HEK293T (cell line): ENCODE data around the gene FARP1.

Source experiments
- FOXA1 ChIP-seq: fragments of 450-650 bp; IDR thresholded peaks from 2 replicates; pipeline ENCODE4 v1.6.1; 2016; ENCODE audit warnings: mild to moderate bottlenecking
- LEF1 ChIP-seq: fragments of 450-650 bp; IDR thresholded peaks from 2 replicates; pipeline ENCODE4 v1.6.1; 2017; ENCODE audit warnings: mild to moderate bottlenecking, borderline replicate concordance
- SP1 ChIP-seq: fragments of 450-650 bp; IDR thresholded peaks from 2 replicates; pipeline ENCODE4 v1.6.1; 2017
- ZNF384 ChIP-seq: fragments of 450-650 bp; IDR thresholded peaks from 2 replicates; pipeline ENCODE4 v1.6.1; 2016

GRCh38 chr13:98439896-98440295 lies 297.0 kb downstream of the FARP1 start:
- TF ChIP-seq ZNF384 (no peak), SP1 (no peak), LEF1 (no peak), FOXA1 (no peak)
